22Rv1 (cell line): Measurements from ENCODE around the gene GMDS.

Experiments used
- H3K27ac ChIP-seq: fragments of 450-650 bp; 2 replicates; pipeline ENCODE4 v1.5.1; 2017
- CTCF ChIP-seq: fragments of 450-650 bp; IDR thresholded peaks from 2 replicates; pipeline ENCODE4 v1.5.1; 2017; ENCODE audit warnings: mild to moderate bottlenecking
- ZFX ChIP-seq: fragments of 450-650 bp; IDR thresholded peaks from 2 replicates; pipeline ENCODE4 v1.6.1; 2017; ENCODE audit warnings: antibody characterized with exemption, borderline replicate concordance

Gene GMDS

DNA sequence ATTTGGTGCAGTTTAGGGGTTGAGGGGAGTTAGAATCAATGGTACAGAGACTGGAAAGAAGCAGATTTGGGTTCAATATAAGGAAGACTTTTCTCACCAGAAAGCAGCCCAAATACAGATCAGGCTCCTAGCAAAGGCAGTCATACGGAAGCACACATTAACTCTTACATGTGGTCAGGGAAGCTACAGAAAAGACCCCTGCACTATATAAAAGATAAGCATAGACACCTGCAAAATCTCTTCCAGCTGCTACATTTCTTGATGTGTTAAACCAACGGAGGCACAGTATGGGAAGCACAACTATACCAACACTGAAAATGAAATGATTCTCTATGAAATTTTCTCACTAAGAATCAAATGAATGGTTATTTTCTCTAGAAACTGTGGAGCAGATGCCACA, 150.8 kb downstream of the GMDS start:
- no peak for TF ChIP-seq CTCF
- H3K27ac ChIP-seq = no peak overlapping the region

- no peak for TF ChIP-seq CTCF
- TF ChIP-seq ZFX = no peak
- no peak overlapping the region for H3K27ac ChIP-seq
Measured at GRCh38 chr6:2086326-2086965, 159.0 kb downstream of the GMDS start.

DNA sequence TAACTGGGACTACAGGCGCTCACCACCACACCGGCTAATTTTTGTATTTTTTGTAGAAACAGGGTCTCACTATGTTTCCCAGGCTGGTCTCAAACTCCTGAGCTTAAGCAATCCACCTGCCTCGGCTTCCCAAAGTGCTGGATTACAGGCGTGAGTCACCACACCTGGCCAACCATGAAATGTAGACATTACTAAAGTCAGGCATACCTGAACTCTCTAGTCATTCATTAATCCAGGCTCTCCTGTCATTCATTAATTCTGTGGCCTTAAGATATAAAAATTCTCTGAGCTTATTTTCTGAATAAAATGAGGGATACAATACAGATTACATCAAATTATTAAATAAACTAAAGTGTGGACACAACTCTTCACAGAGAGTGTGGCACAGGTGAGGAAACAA, 159.7 kb downstream of the GMDS start:
- H3K27ac ChIP-seq = no peak overlapping the region
- TF ChIP-seq ZFX (no peak), CTCF (no peak)

DNA sequence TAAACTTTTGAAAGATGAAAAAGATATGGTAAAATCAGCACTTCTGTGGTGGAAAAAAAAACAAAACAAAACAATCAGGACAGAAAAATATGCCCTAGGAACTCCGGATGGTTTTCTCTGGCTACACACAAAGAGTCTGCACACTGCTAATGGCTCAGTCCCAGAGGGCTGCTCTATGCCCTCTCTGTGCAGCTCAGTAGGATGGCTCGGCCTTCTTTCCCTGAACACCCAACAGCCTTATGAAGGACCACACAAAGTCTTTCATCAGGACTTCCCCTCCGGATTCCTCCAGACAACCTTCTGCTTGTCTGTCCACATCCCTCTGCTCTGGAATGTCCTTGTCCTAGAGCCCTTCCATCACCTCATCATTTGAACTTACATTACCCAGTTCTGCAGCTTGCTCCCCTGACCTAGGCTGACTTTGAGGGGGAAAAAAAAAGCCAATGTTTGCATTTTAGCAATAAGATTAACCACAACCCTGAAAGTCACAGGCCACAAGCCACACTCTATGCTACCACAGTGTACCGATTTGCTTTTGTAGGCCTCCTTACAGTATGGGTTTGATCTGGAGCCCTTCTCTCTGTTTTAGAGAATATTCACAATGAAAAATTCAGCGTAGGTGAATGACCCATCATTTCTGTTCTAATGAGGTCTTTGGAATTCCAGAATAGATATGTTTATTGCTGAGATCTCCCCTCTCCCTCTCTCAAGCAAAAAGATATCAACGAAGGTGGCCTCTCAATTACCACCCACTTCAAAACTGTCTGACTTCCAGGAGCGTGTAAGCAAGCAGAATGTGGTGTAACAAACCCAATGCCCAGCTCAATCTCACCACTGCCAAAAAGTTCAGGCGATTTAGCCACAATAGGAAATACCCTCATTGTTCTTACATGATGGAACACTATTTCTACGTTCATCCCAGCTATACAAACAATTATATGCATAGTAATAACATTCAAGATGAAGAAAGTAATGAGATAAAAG, 164.0 kb downstream of the GMDS start:
- H3K27ac ChIP-seq = no peak overlapping the region
- TF ChIP-seq ZFX = no peak
- no peak for TF ChIP-seq CTCF

GRCh38 chr6:2078888-2079287, 166.5 kb downstream of the GMDS start:
- no peak for TF ChIP-seq ZFX
- no peak for TF ChIP-seq CTCF
- H3K27ac ChIP-seq = no peak overlapping the region

- no peak for TF ChIP-seq ZFX
- TF ChIP-seq CTCF = no peak
- H3K27ac ChIP-seq = no peak overlapping the region
Measured at GRCh38 chr6:2077826-2078225, 167.6 kb downstream of the GMDS start.

GRCh38 chr6:2073476-2073875, 171.9 kb downstream of the GMDS start:
- no peak overlapping the region for H3K27ac ChIP-seq
- no peak for TF ChIP-seq CTCF
- no peak for TF ChIP-seq ZFX
